ENCODE data around the gene STYXL1.

STYXL1 gene

DNA sequence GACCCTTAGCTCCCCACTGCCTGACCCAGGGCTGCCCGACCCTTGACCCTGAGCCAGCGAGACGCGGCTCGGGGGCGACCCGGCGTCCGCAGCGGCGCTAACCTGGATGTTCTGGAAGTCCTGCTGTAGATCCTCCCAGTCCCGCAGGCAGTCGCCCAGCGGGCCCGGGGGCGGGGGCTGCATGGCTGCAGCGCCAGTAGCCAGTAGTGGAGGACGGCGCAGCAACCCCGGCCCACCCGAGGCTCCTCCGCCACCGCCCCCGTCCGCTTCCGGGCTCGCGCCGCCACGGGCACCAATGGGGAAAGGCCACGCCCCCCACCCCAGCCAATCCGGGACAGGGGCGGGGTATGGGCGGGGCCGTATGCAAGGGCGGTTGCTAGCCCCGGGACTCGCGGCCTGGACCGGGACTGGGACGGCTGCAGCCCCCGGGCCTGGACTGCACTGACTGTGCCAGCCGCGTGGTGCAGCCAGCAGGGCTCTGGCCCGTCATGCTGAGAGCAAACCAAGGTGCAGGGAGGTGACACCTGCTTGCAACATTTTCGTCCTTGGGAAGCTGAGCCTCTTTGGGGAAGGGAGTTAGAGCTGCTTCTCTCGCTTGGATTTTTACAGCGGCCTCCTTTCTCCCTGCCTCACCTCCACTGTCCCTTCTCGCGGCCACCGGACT lies 53.3 kb downstream of the STYXL1 start, which contains the start of gene TMEM120A:
Gene TMEM120A, minus strand, starts transcription at position 208 of the 664 bp plus-strand sequence. Its CDS starts 25 bp downstream, at position 183.
- peak; percentile 87 to 91 for DNase-seq (ENCODE audit: low read depth in 2 of 2, low spot score in 1 of 2)

DNA sequence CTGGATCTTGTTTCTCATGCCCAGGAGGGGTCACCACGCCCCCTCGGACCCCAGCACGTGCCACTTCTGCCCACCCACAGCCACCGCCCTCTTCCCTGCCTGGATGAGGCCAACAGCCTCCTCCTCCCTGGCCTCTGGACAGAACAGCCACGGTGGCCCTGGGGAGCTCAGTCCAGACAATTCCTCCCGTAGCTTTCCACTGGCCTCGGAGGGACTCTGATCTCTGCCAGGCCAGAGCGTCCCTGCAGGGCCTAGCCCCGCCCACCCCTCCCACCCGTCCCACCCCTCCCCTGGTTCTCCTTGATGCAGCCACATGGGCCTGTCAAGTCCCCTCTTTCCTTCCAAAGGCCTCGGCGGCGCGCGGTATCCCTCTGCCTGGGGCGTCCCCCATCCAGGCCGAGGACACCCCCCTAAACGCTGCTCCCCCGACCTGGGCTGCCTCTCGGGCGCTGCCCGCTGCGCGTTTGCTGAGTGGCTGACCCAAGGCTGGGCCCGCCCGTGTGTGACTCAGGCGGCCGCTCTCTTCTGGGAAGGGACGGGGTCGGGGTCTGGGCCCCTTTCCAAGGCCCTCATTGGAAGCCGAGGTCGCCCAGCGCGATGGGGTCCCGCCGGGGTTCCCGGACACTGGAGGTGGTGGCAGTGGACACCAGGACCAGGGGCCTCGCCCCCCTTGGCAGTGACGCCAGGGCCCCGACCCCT lies 54.0 kb downstream of the STYXL1 start:
- DNase-seq (ENCODE audit: low read depth in 2 of 2, low spot score in 1 of 2) = no peak

DNA sequence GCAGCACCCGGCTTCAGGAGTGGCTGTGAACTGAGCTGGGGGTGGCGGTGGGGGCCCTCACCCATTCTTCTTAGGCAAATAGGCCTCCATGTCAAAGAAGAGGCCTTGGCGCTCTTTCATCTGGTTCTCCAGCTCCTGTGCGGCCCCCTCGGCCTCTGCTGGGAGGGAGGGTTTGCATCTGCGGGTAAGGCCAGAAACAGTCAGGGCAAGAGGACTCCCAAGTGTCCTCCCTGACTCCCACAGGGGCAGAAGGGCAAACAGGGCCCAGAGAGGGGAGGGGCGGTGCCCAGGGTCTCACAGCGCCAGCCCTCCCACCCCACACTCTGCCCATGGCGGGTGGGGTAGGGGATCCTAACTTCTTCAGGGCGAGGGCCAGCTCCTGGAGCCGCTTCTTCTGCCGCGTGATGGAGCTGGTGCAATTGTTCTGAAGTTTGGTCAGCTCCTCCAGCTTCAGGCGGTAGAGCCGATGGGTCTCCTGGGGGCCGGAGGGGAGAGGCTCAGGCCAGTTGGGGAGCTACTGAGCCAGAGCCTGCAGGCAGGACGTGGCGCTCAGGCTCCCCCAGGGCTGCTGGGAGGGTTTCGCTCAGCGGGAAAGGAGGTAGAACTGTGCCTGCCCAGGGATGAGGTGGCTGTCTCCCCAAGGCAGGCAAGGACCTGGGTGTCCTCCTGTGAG lies 55.6 kb downstream of the STYXL1 start:
- DNase-seq (ENCODE audit: low read depth in 2 of 2, low spot score in 1 of 2) = no peak

DNA sequence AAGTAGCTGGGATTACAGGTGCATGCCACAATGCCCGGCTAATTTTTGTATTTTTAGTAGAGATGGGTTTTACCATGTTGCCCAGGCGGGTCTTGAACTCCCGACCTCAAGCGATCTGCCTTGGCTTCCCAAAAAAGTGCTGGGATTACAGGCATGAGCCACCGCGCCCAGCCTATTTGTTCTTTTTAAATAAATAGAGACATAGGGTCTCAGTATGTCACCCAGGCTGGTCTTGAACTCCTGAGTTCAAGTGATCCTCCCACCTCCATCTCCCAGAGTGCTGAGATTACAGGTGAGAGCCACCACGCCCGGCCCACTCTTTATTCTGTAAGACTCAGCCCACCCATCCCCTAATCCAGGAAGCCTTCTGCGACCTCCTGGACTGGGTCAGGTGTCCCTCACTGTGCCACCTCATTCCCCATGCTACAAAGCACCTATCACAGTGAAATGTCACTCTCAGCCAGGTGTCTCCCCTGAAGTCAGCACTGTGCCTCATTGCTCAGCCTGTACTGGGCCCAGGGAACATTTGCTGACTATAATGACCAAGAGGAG lies 56.2 kb downstream of the STYXL1 start:
- no peak for DNase-seq (ENCODE audit: low read depth in 2 of 2, low spot score in 1 of 2)

DNA sequence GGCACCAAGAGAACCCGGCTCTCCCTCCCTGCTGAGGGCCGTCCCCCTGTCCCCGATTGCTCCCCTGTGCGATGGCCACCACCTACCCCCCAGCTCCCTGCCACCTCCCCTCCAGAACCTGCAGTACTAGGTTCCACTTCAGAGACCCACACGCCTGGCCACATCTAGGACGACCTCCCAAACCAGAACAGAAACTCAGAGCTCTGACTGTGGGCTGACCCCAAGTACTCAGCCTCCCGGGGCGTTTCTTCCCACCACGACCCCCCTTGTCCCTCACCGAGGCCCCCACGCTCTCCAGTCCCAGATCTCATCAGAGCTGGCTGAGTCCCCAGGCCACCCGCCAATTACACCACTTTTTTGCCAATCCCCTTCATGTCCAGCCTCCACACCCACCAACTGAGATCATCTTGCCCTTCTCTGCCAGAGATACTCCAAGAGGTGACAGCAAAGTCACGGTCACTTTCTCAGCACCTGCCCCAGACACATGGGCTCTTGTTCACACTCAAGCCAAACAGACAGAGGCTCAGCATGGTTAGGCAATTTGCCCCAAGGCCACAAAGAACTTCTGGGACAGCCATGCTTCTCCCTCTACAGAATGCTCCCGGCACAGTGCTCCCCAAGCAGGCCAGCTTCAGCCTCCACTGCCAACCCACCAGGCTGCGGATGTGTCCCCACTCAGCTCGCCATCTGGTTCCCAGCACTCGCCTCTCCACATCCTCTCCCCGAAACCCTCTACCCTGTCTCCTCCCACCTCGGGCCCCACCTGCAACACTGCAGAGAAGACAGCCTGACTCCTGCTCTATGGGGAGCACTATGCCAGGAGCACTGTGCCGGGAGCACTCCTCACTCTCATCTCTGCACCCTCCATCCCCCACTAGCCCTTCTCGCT lies 58.1 kb downstream of the STYXL1 start:
- no peak for DNase-seq (ENCODE audit: low read depth in 2 of 2, low spot score in 1 of 2)

DNA sequence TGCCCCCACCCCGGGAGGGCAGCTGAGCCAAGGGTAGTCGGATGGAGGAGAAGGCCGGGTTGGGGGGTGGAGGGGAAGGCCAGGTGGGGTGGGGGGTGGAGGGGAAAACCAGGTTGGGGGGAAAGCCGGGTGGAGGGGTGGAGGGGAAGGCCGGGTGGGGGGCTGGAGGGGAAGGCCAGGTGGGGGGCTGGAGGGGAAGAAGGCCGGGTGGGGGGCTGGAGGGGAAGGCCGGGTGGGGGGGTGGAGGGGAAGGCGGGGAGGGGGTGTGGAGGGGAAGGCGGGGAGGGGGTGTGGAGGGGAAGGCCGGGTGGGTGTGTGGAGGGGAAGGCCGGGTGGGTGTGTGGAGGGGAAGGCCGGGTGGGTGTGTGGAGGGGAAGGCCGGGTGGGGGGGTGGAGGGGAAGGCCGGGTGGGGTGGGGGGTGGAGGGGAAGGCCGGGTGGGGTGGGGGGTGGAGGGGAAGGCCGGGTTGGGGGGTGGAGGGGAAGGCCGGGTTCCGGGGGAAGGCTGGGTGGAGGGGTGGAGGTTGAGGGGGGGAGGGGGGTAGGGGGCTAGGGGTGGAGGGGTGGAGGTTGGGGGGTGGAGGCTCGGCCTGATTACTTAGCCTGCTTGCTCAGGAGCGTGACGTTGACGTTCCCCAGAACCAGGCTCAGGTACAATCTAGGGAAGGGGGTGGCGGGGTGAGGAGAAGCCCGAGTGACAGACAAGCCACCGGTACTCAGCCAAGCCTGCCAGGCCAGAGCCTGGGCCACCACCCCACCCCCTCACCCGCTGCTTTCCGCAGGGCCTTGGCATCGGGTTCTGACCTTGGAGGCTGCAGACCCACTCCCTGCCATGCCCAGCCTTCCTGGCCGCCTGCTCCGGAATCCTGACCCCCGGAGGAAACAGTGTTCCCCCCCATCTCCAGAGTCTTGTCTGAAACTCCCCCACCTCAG lies 59.0 kb downstream of the STYXL1 start:
- no peak for DNase-seq (ENCODE audit: low read depth in 2 of 2, low spot score in 1 of 2)

DNA sequence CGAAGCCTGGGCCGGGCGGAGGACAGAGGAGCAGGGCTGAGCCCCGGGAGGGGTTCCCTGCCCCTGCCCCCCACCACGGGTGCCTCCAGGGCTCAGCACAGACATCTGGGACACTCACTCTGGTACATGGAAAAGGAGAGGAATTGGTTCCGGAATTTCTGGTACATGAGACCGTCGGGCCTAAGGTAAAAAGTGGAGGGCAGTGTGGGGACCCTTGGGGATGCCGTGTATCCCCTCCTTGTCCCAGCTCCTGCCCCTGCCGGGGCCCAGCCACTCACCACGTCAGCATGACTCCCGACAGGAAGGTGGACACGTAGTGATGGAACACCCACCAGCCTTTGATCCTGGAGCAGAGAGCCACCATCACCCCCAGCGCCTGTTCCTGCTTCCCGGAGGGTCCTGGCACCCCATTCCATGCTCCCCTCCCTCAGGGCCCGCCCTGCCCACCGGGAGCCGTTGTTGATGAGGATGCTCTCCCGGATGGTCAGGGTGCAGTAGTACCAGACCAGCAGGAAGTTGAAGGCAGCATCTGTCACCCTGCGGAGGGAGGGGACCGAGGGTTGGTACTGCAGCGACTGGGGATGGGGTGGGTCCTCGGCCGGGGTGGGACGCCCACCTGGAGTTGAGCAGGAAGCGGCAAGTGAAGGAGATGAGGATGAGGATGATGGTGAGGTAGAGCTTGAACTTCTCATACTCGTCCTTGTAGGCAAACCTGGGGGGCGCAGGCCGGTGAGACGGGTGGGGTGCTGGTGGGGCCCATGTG lies 59.8 kb downstream of the STYXL1 start:
- no peak for DNase-seq (ENCODE audit: low read depth in 2 of 2, low spot score in 1 of 2)

DNA sequence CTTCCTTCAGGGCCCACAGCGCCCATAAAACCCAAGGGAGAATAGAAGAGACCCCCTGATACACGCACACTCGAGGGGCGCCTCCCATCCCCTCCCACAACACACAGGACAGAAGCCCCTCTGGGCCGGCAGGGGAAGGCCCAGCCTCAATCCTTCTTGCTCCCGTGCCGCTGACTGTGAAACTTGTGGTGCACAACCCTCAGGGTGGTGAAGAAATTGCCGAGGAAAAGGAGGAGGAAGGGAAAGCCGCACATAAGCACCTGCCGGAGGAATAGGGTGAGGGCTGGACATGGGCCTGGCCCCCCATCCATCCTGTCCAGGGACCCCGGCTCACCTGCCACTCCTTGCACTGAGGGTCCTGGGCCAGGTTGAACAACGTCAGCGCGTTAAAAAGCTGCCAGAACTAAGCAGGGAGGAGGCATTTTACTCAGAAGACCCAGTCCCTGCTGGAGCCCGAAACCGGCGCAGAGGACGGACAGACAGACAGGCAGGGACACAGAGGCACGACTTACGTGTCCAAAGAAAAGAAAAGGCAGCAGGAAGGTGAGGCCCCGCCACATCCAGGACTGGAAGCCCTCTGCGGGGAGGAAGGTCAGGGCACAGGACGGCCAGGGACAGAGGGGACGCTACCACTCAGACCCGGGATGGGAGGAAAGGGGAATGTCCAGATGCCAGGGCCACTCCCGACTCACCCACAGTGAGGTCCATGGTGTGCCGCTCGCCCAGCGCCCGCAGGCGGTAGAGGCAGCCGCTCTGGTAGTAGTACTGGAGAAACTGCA lies 60.6 kb downstream of the STYXL1 start:
- no peak for DNase-seq (ENCODE audit: low read depth in 2 of 2, low spot score in 1 of 2)

DNA sequence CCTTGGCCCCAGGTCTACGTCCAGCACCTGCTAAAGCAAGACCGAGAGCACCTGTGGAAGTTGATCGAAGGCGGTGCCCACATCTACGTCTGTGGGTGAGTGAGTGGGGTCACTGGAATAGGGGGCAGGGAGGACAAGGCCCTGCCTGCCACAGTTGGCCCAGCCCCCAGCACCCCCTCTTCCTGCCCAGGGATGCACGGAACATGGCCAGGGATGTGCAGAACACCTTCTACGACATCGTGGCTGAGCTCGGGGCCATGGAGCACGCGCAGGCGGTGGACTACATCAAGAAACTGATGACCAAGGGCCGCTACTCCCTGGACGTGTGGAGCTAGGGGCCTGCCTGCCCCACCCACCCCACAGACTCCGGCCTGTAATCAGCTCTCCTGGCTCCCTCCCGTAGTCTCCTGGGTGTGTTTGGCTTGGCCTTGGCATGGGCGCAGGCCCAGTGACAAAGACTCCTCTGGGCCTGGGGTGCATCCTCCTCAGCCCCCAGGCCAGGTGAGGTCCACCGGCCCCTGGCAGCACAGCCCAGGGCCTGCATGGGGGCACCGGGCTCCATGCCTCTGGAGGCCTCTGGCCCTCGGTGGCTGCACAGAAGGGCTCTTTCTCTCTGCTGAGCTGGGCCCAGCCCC lies 61.5 kb downstream of the STYXL1 start:
- no peak for DNase-seq (ENCODE audit: low read depth in 2 of 2, low spot score in 1 of 2)

DNA sequence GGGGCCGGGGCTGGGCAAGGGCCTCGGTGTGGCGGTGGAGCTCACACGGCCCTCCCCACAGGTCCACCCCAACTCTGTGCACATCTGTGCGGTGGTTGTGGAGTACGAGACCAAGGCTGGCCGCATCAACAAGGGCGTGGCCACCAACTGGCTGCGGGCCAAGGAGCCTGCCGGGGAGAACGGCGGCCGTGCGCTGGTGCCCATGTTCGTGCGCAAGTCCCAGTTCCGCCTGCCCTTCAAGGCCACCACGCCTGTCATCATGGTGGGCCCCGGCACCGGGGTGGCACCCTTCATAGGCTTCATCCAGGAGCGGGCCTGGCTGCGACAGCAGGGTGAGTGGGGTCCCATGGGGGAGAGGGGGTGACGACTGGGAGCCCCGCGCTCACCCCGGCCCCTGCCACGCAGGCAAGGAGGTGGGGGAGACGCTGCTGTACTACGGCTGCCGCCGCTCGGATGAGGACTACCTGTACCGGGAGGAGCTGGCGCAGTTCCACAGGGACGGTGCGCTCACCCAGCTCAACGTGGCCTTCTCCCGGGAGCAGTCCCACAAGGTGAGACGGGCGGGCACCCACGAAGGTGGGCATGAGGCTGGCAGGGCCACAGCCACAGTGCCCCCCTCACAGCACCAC lies 62.2 kb downstream of the STYXL1 start:
- no peak for DNase-seq (ENCODE audit: low read depth in 2 of 2, low spot score in 1 of 2)

DNA sequence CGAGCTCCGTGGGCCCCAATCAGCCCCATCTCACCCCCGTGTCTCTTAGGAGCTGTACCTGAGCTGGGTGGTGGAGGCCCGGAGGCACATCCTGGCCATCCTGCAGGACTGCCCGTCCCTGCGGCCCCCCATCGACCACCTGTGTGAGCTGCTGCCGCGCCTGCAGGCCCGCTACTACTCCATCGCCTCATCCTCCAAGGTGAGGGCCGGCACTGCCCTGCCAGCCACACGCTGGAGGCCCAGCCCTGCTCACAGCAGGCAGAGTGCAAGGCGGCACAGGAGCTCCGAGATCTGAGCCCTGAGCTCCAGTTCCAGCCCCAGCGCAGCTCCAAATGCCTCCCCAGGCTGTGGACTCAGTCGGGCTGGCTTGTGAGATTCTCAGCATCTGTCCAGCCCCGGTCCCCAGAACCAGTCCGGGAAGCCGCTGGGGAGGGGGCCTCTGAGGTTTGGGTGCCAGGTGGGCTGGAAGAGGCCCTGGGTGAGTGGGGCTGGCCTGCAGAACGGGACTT lies 62.7 kb downstream of the STYXL1 start:
- no peak for DNase-seq (ENCODE audit: low read depth in 2 of 2, low spot score in 1 of 2)

DNA sequence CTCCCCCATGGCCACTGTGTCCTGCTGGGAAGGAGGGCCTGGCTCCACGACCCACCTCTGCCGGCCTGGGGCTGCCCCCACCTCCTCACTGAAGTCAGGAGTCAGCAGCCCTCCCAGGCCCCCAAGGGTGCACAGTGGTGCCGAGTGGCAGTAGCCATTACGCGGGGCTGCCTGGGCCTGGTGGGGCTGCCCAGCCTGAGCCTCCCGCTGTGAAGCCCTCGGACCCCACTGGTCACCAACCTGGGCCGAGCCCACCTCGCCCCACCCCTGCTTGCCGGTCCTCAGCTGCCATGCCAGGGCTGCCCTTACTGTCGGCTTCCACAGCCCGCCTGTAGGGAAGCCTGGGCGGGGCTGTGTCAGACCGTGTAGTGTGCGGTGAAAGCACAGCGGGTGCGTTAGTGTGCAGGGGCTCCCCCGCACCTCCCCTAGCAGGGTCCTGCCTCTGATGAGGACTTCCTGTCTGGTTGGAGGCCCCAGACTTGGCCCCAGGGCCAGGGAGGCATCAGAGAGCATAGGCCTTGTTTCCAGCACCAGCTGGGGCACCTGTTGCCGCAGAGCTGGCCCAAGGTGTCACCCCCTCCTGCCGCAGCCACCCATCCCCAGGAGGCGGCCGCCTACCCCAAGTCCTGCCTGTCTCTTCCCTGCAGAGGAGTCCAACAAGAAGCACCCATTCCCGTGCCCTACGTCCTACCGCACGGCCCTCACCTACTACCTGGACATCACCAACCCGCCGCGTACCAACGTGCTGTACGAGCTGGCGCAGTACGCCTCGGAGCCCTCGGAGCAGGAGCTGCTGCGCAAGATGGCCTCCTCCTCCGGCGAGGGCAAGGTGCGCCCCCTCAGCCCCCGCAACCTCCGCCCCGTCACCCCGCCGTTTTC lies 63.4 kb downstream of the STYXL1 start:
- no peak for DNase-seq (ENCODE audit: low read depth in 2 of 2, low spot score in 1 of 2)

DNA sequence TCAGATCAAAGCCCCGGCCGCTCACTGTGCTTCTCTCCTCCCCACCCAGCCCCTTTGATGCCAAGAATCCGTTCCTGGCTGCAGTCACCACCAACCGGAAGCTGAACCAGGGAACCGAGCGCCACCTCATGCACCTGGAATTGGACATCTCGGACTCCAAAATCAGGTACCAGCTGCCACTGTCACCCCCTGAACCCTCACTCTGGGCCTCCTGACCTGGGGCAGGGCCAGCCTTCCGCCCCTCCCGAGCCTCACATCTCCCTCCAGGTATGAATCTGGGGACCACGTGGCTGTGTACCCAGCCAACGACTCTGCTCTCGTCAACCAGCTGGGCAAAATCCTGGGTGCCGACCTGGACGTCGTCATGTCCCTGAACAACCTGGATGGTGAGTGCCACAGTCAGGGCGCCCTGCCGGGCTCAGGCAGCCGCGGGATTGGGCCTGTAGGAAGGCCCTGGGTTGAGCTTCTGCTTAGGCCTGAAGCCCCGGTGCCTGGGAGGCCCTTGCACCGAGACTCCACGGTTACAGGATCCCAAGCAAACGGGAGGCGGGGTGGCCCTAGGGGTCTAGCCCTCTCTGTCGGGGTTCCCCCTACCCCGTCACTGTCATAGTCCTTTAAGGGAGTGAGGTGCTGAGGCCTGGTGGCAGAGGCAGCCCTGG lies 64.2 kb downstream of the STYXL1 start:
- no peak for DNase-seq (ENCODE audit: low read depth in 2 of 2, low spot score in 1 of 2)

DNA sequence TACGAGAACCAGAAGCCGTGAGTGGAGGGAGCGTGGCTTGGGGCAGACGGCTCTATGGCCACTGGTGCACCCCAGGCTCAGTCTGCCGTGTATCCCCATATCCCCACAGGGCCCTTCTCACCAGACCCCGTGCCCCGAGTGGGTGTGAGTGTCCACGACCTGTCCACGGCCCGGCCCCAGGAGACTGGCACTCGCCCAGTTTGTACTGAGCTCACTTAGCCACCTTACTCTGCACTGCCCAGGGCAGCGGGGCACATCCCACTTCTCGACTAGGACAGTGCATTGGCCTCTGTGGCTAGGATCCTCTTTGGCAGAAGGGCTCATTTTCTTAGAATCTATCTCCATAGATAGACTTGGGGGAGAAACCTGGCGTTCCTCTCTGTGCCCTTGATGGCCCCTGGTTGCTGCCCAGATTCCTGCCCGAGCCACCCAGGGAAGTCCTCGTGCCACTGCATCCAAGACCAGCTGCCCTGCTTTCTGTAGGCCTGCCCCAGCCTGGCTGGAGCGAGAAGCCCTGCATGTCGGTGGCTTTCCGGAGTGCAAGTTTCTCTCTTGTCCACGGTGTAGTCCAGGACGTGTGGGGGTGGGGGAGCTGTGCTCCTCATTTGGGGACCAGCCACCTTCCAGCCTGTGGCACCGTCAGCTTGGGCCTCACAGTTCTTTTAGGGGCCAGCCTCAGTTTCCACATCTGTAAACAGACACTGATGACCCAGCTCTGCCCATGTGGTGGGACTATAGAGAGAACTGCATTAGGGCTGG lies 65.3 kb downstream of the STYXL1 start:
- DNase-seq (ENCODE audit: low read depth in 2 of 2, low spot score in 1 of 2) = no peak

Data from stimulated activated CD8-positive, alpha-beta memory T cell treated with anti-CD3 and anti-CD28 coated beads, Interleukin-4, amount 100 ng/mL, for 1 hour (primary cell).